HG03039 (cell line): Measurements from ENCODE around the gene ANO2.
"Not testable (repeated sequence)": the region's sequence is repeated elsewhere in the genome, so short reads cannot be mapped to it uniquely, and the experiment has no call there.

ENCODE experiments used
- ATAC-seq: cut with Tn5 transposase; IDR thresholded peaks from one replicate; pipeline ENCODE4 v1.9.1; 2021; ENCODE audit warnings: mild to moderate bottlenecking, moderate library complexity; ENCODE audit not compliant: unreplicated experiment

ANO2 gene

DNA sequence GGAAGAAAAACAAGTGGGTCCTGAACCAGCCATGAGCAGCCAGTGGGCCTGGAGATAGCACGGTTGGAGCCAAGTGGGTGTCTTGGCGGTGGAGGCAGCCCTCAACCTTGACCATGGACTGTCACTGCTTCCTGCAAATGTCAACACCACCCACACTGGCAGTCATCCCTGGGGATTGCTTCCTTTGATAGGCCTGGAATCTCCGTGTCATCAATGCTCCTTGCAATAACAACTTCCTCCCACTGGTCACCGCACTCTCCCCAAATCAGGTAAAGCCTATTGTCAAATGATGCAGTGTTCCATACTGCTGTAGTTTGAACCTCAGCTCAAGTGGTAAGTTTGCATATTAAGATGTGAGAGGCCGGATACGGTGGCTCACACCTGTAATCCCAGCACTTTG is 384.0 kb downstream of the ANO2 start:
- no peak for ATAC-seq

DNA sequence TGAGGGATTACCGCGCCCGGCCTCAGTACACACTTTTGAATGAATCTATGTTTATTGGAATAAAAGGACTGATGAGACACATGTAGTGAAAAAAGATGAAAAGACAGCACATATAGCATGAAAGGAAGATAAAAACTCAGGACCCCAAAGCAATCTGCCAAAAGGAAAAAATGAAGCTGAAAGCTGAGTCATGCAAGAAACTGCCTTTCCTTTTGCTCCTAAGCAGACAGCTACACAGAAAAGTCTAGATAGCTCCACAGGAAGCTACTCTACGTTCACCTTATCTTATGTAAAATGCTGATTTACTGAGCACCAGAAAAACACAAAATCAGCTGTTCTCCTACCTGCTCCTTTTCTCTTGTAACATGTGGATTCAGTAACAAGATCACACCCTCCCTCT is 384.8 kb downstream of the ANO2 start:
- ATAC-seq = no peak

DNA sequence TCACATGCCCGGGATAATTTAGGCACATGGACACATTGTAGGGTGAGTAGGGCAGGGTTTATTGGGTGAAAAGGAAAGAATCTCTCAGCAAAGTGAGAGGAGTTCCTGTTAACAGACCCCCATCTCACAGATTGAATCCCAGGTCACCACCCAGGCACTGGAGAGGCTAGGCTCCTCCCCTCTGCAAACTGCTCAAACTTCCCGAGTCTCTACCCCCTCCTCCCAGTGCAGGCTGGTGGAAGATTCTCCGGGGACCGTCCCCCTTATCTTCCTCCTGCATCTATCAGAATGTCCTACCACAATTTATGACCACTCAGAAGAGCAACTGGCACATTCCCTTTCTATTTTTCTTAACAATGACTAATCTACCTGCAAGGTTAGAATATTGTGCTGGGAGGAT is 387.2 kb downstream of the ANO2 start:
- no peak for ATAC-seq

DNA sequence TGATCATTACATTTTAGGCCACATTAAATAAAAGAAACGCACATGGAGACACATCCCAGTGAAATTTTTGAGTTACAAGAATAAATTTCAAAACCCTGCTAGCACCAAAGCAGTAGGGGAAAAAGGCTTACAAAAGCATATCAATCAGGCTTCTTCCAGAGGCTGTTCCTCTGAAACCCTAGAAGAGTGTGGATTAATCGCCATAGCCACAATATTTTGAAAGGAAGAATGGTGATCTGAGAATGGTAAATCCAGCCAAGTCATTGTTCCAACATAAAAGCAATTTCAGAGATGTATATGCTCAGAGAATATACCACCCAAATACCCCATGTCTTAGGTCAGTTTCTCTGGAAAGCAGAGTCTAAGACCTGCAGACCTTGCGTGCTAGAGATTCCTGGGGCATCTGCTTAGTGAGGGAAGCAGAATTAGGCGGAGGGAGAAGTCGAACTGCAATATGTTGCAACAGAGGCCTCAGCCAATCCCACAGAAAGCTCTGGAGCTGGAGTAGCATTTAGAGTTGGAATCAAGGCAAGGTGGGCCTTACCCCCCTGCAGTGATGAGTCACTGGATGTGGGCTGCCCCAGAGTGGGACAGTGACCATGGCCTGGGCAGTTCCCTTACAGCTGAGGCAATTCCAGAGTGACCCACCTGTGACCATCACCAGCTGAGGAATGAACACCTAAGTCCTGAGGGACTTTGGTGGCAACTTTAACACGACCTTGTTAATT is 387.9 kb downstream of the ANO2 start:
- ATAC-seq = no peak

DNA sequence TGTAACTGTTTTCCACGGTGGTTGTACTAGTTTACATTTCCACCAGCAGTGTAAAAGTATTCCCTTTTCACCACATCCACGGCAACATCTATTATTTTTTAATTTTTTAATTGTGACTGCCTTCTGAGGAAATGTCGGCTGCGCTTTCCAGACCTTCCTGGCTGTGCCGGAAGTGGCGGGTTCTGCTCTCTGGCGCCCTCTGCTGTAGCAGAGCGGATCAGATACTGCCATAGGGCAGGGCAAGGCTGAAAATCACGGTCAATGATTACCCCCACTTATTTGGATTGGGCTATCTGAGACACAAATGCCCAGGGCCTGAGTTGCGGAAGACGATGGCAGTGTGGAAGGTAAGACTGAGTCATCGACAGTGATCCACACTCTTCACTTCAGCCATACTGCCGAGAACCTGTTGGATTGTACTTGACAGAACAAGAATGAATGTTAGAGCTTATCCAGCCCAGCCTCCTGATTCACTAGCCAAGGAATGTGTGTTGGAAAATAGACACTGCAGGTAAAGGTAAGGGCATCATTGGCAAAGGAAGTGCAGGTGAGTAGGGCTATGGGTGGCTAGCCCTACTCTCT is 388.9 kb downstream of the ANO2 start:
- no peak for ATAC-seq

DNA sequence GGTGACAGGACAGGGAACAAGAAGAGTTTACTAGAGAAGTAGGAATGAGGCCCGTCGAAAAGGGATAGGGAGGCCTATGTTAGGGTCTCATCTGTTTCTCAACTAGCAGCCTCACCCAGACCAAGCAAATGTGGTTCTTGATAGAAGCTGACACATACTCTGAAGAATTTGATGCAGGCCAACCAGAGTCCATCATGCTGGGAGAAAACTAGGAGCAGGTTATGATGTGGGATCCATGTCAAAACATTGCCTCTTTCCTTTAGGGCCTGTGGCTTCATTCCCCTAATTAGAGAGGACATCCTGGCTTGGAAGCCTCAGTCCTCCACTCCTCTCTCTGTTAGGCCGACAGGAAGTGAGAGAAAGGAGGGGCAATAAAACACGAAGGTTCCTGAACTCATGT is 390.3 kb downstream of the ANO2 start:
- ATAC-seq = no peak

DNA sequence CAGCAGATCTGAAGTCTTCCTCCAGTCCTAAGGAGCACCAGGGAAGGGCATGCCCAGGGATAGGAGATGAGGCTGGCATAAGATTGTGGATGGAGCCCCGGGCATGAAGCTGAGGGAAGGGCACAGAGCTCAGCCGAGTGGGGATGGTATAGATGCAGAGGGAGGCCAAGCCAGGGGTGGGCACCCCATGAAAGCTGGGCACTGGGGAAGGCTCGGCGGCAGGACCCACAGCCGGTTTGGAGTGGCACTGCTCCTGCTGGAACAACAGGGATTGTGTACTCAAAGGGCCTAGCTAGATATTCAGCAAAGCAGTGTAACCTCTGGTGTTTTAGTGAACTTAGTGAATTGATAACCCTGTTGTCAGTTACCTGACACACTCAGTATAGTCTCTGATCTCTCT is 396.0 kb downstream of the ANO2 start:
- ATAC-seq = no peak

DNA sequence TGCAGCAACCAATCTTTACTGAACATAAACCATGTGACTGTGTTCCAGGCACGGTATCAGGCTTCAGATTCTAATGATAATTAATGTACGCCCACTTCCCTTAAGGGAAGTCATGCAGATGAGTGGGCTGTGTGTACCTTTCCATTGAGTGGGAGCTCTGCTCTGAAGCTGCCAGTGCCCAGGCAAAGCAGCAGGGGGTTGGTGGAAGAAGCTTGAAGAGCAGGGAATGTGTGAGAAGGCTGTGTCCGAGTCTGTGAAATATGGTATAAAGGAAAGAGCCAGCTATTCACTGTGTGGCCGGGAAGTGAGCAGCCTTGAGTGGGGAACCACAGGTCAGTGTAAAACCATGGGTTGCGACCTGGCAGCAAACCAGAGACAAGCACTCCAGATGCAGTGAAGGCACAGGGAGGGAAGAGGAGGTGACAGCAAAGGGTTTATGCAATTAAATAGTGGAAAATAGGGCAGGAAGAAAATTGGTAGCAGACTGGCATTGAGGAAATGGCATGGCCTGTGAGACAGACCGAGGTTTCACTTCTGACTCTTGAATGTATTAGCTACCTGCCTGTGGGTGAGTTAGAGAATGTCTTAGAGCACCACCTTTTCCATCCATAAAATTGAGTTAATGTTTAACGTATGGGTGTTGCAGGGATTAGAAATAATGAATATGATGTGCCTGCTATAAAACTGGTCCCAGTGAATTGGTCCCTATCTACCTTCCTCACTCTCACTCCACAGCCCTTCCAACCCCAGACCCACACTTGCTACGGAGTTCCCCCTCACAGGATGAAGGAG is 396.7 kb downstream of the ANO2 start:
- ATAC-seq = no peak

DNA sequence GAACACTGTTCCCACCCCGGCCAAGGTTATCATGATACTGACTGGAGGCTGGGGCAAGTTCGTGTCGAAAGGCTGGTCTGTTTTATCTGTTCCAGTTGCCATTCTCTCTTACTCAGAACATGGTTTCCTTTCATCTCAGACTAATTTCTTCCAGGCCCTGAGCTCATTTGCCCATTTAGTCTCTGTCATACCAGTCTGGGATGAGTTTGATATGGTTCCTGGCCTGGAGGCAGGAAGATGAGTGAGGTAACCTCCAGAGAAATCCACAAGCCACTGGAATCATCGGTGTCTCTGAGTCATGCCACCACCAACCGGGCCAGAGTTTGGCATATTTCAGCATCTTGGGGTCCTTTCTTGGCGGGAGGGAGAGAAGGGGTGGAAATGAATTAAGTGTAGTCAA is 398.4 kb downstream of the ANO2 start:
- no peak for ATAC-seq

DNA sequence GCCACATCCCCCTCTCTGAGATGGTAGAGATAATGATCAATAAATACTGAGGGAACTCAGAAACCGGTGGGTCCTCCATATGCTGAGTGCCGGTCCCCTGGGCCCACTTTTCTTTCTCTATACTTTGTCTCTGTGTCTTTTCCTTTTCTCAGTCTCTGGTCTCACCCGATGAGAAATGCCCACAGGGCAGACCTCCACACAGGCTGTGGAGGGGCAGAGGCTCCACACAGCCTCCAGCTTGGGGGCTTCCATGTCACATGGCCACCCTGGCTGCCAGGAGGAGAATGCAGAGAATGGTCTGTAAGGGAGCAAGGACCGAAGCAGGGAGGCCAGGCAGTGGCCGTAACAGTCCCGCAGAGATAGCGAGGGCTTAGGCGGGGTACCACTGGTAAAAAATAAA is 407.3 kb downstream of the ANO2 start:
- ATAC-seq = no peak

DNA sequence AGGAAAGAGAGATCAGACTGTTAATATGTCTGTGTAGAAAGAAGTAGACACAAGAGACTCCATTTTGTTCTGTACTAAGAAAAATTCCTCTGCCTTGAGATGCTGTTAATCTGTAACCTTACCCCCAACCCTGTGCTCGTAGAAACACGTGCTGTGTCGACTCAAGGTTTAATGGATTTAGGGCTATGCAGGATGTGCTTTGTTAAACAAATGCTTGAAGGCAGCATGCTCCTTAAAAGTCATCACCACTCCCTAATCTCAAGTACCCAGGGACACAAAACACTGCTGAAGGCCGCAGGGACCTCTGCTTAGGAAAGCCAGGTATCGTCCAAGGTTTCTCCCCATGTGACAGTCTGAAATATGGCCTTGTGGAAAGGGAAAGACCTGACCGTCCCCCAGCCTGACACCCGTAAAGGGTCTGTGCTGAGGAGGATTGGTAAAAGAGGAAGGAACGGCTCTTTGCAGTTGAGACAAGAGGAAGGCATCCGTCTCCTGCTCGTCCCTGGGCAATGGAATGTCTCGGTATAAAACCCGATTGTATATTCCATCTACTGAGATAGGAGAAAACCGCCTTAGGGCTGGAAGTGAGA is 407.9 kb downstream of the ANO2 start:
- not testable (repeated sequence) for ATAC-seq

DNA sequence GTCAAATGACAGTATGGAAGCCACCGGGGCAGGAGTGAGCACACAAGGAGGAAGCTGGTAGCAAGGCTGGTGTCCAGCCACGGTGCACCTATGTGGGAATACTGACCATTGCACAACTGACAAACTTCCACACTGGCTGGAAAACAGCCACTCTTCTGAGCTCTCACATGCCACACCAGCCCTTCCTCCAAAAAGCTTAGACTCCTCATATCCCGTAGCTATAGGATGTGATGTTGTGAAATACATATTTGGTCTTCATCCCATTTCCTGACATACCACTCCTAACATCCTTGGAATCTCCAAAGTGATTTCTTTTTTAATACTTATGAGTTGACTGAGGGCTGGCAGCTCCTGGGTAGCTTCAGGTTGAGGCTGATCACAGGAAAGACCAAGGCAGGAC is 409.5 kb downstream of the ANO2 start:
- no peak for ATAC-seq

DNA sequence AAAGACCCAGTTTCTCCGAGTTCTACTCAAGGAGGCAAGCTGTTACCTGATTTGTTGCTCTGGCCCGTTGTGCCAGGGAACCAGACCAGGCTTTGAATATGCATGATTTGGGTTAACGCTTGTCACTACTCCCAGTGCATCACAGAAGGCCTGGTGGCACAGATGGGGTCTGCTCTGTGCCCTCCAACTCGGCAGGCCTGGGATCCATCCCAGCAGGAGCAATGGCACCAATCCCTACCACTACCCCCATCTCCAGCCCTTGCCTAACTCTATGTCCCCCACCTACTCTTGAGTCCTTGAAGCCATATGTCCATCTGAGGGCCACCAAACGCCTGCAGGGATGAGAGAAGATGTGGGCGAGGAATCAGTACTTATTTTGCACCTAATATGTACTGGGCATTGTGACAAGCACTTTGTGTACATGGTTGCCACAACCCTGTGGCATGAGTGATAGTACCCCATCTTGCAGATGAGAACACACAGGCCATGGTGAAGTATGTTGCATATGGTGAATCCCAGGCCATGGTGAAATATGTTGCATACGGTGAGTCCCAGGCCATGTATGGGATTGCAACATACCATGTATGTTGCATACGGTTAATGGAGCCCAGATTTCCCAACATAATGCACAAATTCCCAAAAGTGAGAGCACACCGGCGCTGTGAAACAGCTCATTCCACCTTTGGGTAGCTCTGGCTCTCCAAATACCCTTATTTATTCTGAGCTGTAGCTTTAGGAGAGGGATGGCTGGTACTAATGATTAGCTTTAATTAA is 410.4 kb downstream of the ANO2 start:
- ATAC-seq = no peak

DNA sequence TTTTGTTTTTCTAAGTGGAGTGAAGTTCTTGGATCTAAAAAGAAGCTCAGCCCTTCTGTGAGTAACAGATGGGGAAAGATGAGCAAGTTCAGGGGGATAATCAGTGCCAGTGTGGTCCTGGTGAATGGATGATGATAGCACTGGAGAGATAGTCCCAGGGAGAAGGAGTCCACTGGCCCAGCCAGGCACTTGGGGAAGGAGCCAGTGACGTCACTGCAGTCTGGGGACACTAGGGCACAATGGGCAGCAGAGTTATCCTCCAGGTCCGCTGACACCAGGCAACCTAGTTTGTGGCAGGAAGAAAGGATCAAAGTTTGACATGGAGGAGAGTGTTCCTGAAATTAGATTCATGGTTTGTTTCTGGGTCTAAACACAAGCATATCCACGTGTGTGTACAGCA is 411.7 kb downstream of the ANO2 start:
- no peak for ATAC-seq

DNA sequence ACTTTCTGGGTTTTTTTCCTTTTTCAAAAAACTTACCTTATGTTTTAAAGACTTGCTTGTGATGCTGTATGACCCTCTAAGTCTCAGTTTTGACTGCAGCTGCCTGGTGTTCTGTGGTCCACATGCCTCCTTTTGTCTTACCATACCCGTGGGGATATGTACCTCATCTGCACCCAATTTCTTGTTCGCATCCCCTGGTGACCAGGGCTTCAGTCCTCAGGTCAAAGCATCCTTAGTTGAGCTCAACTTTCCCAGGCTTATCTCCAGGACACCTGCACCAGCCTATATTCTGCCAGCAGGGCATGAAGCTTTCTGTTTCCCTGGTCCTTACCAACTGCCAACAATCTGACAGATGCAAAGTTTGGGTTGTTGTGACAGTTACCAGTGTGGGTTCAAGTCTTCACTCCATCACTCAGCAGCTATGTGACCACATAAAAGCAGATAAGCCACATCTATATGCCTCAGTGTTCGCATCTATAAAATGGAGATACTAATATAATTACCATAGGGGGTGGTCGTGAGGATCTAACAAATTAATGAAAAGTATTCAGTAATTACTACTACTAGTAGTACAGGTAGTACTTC is 419.2 kb downstream of the ANO2 start:
- no peak for ATAC-seq

DNA sequence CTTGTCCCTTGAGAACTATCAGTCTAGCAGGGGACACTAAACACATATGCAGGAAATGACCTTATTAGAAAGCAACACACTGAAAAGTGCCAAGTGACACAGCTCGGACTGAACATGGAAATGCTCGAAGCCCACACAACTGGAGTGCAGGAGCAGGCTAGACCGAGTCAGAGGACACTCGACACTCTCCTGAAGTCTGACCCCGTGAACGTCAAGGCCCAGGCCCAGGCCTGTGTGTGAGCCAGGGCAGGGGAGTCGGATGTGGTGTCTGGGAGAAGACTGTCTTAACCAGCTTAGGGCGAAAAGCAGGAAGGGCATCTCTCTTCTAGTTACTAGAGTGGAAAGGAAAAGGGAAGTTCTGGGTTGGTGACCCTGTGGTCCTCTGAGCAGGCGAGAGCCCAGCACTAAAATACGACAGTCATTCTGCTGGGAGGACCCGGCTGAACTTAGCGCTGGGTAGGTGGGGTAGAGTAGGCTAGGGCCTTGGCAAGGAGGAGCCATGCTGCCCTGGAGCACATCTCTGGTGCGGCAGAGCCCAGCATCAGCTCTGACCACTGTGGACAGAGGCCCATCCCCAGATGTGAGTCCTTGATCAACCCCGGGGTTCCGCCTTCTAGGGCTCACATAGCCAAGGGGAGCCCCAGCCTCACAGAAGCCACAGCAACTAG is 420.2 kb downstream of the ANO2 start:
- ATAC-seq = no peak

DNA sequence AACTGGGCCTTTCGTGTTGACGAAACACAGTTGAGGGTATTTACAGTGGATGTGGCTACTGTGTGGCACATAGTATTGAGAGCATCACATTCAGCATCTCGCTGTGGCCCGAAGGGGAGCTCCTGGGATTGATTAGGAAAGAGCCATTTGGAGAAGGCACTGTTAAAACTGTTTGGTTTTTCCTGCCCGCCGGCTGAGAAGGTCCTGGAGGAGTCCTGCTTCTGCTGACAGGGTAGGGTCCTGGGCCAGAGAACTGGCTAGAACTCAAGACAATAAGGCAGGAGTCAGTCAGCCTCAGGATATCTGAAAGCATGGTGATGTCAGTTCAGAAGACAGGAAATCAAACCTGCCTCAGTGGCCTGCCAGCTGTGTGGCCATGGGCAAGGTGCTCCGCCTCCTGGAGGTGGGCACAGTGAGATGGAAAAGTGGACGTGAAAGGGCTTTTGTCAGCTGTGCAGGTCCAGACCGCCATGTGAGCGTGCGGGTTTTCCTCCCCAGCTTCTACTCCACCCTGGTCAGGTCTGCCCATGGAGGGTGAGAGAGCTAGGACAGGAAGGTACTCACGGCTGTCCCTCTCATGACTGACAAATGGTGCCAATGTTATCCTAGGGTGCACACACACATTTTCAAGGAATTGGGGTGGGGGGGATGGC is 420.8 kb downstream of the ANO2 start:
- ATAC-seq = no peak

DNA sequence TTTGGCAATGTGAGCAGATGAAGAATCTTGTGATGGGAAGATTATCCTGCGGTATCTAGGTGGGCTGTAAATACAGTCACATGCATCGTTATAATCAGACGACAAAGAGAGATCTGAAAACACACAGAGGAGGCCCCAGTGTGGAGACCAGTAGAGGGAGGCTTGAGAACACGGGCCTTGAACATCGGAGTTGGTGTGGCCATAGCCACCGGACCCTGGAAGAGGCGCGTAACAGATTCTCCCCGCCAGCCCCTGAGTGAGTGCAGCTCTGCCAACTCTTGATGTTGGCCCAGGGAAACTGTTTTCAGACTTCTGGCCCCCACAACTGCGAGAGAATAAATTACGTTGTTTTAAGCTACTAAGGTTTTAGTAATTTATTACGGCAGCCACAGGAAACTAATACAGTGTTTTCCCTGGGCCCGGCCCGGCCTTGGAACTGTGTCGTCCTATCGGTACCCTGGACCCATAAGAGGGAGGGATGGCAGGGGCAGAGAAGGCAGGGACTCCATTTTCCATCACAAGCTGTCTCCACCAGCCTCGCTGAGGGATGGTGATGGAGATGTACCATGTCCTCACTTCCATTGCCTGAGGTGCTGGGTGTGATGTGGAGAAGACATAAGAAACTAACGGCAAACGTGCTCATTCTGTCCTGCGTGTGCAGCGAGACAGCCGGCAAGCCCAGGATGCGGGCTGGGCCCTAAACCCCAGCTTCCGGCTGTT is 421.5 kb downstream of the ANO2 start:
- ATAC-seq = no peak
